Gastroesophageal sphincter (tissue), 4 donors: ENCODE measurements around the gene KLK3. TPM values are rescaled to one million over a fixed set of nuclear protein-coding genes. Genes with fewer than 3 reads are reported as not detected.

Experiments
- ATAC-seq: fragments of 150-250 bp; one replicate; pipeline ENCODE4 v1.9.1; 2016; ENCODE audit warnings: mild to moderate bottlenecking, moderate library complexity
- H3K27ac ChIP-seq, 4 donors: fragments of 200-600 bp; sonication (generic) in 3 of 4; 1 replicate in 3 of 4; 2 replicates in 1 of 4; pipeline ENCODE4 v1.5.1; 2016 to 2019
- H3K27me3 ChIP-seq: fragments of 200-600 bp; sonication (generic); one replicate; pipeline ENCODE4 v1.5.1; 2019
- H3K36me3 ChIP-seq, 2 donors: fragments of 200-600 bp; sonication (generic); one replicate each; pipeline ENCODE4 v1.5.1; 2019; ENCODE audit warnings: control low read depth in 1 of 2
- H3K4me1 ChIP-seq, 3 donors: fragments of 200-600 bp; sonication (generic); 1 replicate in 2 of 3; 2 replicates in 1 of 3; pipeline ENCODE4 v1.5.1; 2016 to 2019; ENCODE audit warnings: control low read depth in 2 of 3
- H3K4me3 ChIP-seq, 2 donors: fragments of 200-600 bp; sonication (generic); one replicate each; pipeline ENCODE4 v1.5.1; 2019; ENCODE audit warnings: mild to moderate bottlenecking in 1 of 2, moderate library complexity in 1 of 2
- H3K9me3 ChIP-seq, 3 donors: fragments of 200-600 bp; sonication (generic); one replicate each; pipeline ENCODE4 v1.5.1; 2017 to 2019; ENCODE audit warnings: control low read depth in 2 of 3
- EP300 ChIP-seq: sonication (generic); formaldehyde crosslinking; IDR thresholded peaks from one replicate; pipeline ENCODE4 v1.6.1; 2017; ENCODE audit warnings: antibody characterized with exemption, mild to moderate bottlenecking
- POLR2A ChIP-seq, 2 donors: fragments of 450-650 bp; IDR thresholded peaks; one replicate each; pipeline ENCODE4 v1.6.1; 2017; ENCODE audit warnings: antibody characterized with exemption in 2 of 2, mild to moderate bottlenecking in 2 of 2, moderate library complexity in 1 of 2
- POLR2AphosphoS5 ChIP-seq: sonication (generic); formaldehyde crosslinking; IDR thresholded peaks from one replicate; pipeline ENCODE4 v1.6.1; 2017; ENCODE audit warnings: antibody characterized with exemption
- WGBS, 2 donors: methylation state at CpG; one replicate each; pipeline ENCODE4 v1.1.5; 2018; ENCODE audit warnings: low coverage in 1 of 2; 5-methylcytosine and 5-hydroxymethylcytosine counted together
- total RNA-seq, 4 donors: library from RNA; depleted of rRNA; stranded (reverse); fragments of >200 nt; gene quantifications; one replicate each; pipeline ENCODE4 v1.1.0, GENCODE V29; 2016
- TF ChIP-seq, protein P1 (sequence below), 4 experiments: fragments of 200-600 bp in 2 of 4; fragments of 450-650 bp in 2 of 4; sonication (generic) in 1 of 4; IDR thresholded peaks; one replicate each; pipeline ENCODE4 v1.5.1; 2017 to 2019; ENCODE audit warnings: antibody characterized with exemption in 4 of 4, mild to moderate bottlenecking in 2 of 4, moderate library complexity in 2 of 4

KLK3 gene
- total RNA-seq, 4 donors from 2014 or later = not detected

DNA sequence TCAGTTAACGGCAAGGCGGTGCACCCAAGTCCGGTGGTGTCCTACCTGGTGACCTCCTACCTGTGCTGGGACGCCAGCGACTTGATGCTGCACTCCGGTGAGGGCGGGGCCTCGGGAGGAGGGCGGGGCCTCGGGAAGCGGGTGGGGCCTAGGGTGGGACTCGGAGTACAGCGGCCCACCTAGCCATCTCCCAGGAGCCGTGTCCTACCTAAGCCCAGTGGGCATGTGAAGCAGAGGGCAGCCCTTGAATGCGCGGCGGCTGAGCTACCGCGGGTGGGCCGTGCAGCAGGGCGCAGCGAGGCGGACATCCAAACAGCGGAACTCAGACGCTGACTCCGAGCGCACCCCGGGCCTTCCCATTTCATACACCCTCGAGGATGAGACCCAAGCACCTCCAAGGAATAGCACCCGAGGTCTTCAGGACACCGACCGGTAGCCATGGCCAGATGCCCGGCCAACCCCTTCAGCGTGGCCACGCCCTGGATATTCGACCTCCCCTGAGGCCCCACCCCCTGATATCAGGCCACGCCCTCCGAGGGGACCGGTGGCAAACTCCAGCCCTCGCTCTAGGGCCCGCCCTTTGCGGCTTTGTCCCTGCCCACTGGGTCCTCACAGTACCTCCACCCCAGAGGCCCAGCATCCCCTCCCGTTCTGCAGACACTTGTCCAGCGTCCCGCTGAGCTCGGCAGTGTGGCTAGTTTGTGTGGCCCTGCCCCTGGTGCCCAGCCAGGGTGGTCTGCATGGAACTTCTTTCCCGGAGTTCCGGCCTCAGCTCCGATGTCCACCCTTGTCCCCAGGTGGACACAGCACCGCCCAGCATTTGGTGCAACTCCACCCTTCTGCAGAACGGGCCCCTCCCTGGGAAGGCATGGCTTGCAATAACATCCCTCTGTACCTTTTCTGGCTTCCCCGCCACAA lies 36.5 kb upstream of the KLK3 start:
- H3K27ac ChIP-seq = no peak overlapping the region
- no peak for ATAC-seq
- peak overlapping the region in 1 of 2 donors; percentile 28 for H3K4me3 ChIP-seq
- H3K4me1 ChIP-seq = peaks cover 0 to 19% (median 0%) of the 10 kb centered on the region in 3 donors
- TF ChIP-seq POLR2A (IDR thresholded peaks at IDR 0.05) (no peak), POLR2AphosphoS5 (no peak), EP300 (no peak)
- TF ChIP-seq, protein P1, sequence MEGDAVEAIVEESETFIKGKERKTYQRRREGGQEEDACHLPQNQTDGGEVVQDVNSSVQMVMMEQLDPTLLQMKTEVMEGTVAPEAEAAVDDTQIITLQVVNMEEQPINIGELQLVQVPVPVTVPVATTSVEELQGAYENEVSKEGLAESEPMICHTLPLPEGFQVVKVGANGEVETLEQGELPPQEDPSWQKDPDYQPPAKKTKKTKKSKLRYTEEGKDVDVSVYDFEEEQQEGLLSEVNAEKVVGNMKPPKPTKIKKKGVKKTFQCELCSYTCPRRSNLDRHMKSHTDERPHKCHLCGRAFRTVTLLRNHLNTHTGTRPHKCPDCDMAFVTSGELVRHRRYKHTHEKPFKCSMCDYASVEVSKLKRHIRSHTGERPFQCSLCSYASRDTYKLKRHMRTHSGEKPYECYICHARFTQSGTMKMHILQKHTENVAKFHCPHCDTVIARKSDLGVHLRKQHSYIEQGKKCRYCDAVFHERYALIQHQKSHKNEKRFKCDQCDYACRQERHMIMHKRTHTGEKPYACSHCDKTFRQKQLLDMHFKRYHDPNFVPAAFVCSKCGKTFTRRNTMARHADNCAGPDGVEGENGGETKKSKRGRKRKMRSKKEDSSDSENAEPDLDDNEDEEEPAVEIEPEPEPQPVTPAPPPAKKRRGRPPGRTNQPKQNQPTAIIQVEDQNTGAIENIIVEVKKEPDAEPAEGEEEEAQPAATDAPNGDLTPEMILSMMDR (IDR thresholded peaks at IDR 0.05) = no peak
- WGBS, 2 donors = 9 to 38% methylated on average over 4 to 16 of the region's 52 CpGs
- H3K36me3 ChIP-seq = no peaks in the 10 kb centered on the region
- peaks cover 98% of the 10 kb centered on the region for H3K27me3 ChIP-seq
- H3K9me3 ChIP-seq = no peaks in the 10 kb centered on the region

DNA sequence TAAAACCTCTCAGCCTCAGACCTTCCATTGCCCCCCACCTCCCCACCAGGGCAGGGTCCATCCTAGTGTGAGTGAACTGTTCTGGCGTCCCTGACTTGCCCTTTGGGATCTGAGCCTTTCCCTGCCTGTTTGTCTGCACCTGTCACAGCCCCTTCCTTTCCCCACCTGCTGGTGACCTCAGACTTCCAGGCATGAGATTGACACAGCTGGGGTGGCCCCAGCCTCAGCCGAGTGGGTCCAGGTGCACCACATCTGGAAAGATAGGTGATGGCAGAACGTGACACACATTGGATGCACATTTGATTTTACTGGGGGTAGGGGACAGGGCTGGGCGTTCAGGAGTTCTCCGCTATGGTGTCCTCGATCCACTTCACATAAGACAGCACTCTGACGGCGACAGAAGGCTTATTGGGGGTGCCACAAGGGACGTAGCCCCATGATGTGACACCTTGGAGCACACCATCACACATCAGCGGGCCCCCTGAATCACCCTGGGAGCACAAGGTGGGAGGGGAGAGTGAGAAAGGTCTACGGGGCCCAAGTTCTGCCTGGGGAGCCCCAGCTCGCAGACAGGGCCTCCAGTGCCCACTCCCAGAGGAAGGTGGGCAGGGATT lies 35.7 kb upstream of the KLK3 start:
- peaks cover 99% of the 10 kb centered on the region for H3K27me3 ChIP-seq
- WGBS, 2 donors = 23% methylated on average over 2 of the region's 12 CpGs; no CpG with 5 or more reads in 1 of the 2 donors
- H3K9me3 ChIP-seq = no peaks in the 10 kb centered on the region

DNA sequence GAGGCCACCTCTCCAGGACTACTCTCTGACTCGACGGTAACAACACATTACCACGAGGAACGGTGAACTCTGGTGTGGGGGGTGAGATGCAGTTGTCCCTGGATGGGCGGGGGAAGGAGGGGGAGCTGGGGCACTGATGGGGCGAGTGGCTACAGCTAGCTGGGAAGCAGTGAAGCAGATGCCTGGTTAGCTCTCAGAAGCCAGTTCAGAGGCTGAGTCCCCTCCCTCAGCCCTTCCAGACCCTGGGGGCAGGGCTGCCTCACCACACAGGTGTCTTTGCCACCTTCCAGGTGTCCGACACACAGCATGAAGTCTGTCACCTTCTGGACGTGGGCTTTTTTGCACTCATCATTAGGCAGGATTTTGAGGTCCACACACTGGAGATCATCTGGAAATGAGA lies 35.1 kb upstream of the KLK3 start:
- Histone ChIP-seq H3K27ac (no peak overlapping the region), H3K4me1 (peaks cover 0 to 19% (median 0%) of the 10 kb centered on the region in 3 donors), H3K36me3 (no peaks in the 10 kb centered on the region), H3K4me3 (no peak overlapping the region), H3K27me3 (peaks cover 99% of the 10 kb centered on the region), H3K9me3 (no peaks in the 10 kb centered on the region)
- ATAC-seq = no peak
- no peak for TF ChIP-seq EP300
- no peak for TF ChIP-seq POLR2AphosphoS5
- TF ChIP-seq POLR2A (IDR thresholded peaks at IDR 0.05) = no peak
- TF ChIP-seq, protein P1 (IDR thresholded peaks at IDR 0.05) = no peak
- WGBS, 2 donors = 0 to 13% methylated on average over 1 to 7 of the region's 8 CpGs

More for the DNA sequence above, 35.7 kb upstream of the KLK3 start:
- Histone ChIP-seq H3K4me3 (no peak overlapping the region), H3K27ac (no peak overlapping the region), H3K4me1 (peaks cover 0 to 19% (median 0%) of the 10 kb centered on the region in 3 donors), H3K36me3 (no peaks in the 10 kb centered on the region)
- no peak for TF ChIP-seq EP300
- TF ChIP-seq POLR2AphosphoS5 = no peak
- TF ChIP-seq POLR2A (IDR thresholded peaks at IDR 0.05) = no peak
- TF ChIP-seq, protein P1 (IDR thresholded peaks at IDR 0.05) = no peak
- no peak for ATAC-seq

DNA sequence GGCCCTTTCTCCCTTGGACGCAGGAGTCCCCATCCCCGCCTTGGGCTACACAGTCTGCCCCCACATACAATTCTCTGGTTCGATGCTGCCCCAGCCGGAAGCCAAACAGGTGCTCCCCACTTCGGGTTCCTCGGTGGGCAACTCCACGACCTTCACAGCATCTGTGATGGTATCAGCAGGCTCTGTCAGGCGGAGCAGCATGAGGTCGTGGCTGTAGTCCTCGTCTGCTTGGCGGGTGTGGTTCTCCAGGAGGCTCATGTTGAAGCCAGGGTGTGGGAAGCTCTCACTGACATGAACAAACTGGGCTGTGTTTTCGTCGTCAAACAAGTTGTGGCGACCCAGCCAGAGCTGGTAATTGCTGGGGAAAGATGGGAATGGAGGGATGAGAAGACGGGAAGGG lies 34.6 kb upstream of the KLK3 start:
- WGBS, 2 donors = 0 to 5% methylated on average over 3 to 4 of the region's 15 CpGs

More for the DNA sequence above, 34.6 kb upstream of the KLK3 start:
- no peak for ATAC-seq
- no peak overlapping the region for H3K27ac ChIP-seq
- no peaks in the 10 kb centered on the region for H3K36me3 ChIP-seq
- no peak overlapping the region for H3K4me3 ChIP-seq
- peaks cover 0 to 19% (median 0%) of the 10 kb centered on the region in 3 donors for H3K4me1 ChIP-seq
- H3K9me3 ChIP-seq = no peaks in the 10 kb centered on the region
- H3K27me3 ChIP-seq = peaks cover 100% of the 10 kb centered on the region
- TF ChIP-seq EP300 = no peak
- TF ChIP-seq, protein P1 (IDR thresholded peaks at IDR 0.05) = no peak
- no peak for TF ChIP-seq POLR2A (IDR thresholded peaks at IDR 0.05)
- no peak for TF ChIP-seq POLR2AphosphoS5
